ENCODE results near the gene ZNF19.

GRCh38 chr16:71432906-71433305, 56.2 kb downstream of the ZNF19 start:
- TF ChIP-seq YY1 (IDR thresholded peaks at IDR 0.05; ENCODE audit: insufficient read depth, insufficient read length) (no peak), ZNF274 (IDR thresholded peaks at IDR 0.05; ENCODE audit: low read depth, low read length) (no peak)
